Cerebellar cortex (tissue), 1 donor: ENCODE measurements around the gene SECTM1.
"Not testable (repeated sequence)": the region's sequence is repeated elsewhere in the genome, so short reads cannot be mapped to it uniquely, and the experiment has no call there.

Experiments used
- DNase-seq: peaks from one replicate; pipeline ENCODE4 v3.0.0-alpha.2; 2015; ENCODE audit warnings: low spot score

SECTM1 gene

DNA sequence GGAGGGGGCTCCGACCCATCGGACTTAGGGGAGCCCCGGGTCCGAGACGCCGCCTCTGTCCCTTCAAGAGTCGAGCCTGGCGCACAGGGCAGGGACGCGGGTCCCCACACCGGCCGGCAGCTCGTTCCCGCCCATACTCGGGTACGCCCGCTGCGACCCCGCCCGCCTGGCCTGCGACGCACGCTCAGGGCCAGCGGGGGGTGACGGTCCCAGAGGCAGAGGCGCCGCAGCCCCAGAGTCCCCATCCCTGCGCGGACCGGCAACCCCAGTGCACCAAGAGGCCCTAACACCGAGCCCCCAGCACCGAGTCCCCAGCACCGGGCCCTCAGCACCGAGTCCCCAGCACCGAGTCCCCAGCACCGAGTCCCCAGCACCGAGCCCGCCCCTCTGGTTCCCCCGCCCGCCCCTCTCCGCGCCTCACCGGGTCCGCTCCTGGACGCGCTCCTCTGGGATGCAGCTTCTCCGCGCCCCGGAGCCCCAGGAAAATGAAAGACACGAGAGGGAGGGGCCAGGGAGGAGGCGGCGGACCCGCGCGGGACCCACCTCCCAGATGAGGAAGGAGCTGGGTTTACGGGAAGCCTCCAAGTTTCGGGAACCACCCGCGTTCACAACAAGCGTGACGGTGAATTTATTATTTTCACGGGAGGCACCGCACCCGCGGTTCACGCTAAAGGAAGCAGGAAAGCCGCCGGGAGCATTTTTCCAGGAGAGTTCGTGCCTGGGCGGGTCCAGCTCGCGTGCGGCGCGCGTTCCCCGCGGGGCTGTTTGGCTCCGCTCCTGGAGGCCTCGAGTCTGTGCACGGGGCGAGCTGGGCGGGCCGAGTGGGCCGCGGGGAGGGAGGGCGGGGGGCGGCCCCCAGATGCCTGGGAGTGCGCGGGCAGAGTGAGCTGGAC lies at the start of gene SECTM1:
SECTM1 (minus strand) TSS at position 488 of the 893 bp plus-strand sequence. CDS start 6,526 bp downstream, outside the sequence.
- no peak for DNase-seq

DNA sequence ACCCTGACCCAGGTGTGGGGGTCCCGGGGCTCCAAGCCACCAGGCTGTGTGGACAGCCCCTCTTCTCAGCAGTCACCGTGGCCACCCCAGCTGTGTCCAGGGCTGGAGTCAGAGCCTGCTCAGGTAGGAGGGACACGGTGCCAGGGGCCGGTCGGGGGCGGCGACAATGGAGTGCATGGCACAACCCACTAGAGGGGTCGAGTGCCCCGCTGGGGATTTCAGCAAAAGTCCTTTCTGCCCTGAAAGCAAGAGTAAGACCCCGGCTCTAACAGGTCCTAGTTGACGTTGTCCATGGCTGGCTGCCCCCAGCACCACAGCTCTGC lies 49.3 kb upstream of the SECTM1 start:
- DNase-seq = no peak

DNA sequence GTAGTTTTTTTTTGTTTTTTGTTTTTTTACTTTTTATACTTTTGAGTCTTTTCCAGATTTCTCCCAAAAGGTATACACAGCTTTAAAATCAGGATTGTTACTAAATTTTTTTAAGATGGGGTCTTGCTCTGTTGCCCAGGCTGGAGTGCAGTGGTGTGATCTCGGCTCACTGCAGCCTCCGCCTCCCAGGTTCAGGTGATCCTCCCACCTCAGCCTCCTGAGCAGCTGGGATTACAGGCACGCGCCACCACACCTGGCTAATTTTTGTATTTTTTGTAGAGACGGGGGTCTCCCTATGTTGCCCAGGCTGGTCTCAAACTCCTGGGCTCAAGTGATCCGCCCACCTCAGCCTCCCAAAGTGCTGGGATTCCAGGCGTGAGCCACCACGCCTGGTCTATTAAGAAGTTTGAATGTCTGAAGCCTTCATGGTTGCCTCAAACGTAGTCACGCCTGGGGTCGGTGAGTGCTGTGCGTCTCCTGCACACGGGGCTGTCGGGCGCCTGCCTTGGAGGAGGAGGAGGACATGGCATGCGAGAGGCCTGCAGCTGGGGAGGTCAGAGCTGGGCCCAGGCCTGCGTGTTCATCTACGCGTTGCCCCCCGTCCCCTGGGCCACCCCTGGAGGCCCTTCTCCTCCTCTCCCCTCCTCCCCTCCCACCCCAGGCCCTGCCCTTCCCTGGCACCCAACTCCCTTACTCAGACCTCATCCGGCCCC lies 48.8 kb upstream of the SECTM1 start:
- not testable (repeated sequence) for DNase-seq

DNA sequence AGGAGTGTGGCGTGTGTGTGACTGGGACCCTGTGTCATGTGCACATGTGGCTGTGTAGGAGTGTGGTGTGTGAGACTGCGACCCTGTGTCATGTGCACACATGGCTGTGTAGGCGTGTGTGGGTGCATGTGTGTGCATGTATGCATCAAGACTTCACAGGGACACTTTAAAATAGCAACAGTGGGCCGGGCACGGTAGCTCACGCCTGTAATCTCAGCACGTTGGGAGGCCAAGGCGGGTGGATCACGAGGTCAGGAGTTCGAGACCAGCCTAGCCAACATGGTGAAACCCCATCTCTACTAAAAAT lies 48.1 kb upstream of the SECTM1 start:
- DNase-seq = not testable (repeated sequence)

DNA sequence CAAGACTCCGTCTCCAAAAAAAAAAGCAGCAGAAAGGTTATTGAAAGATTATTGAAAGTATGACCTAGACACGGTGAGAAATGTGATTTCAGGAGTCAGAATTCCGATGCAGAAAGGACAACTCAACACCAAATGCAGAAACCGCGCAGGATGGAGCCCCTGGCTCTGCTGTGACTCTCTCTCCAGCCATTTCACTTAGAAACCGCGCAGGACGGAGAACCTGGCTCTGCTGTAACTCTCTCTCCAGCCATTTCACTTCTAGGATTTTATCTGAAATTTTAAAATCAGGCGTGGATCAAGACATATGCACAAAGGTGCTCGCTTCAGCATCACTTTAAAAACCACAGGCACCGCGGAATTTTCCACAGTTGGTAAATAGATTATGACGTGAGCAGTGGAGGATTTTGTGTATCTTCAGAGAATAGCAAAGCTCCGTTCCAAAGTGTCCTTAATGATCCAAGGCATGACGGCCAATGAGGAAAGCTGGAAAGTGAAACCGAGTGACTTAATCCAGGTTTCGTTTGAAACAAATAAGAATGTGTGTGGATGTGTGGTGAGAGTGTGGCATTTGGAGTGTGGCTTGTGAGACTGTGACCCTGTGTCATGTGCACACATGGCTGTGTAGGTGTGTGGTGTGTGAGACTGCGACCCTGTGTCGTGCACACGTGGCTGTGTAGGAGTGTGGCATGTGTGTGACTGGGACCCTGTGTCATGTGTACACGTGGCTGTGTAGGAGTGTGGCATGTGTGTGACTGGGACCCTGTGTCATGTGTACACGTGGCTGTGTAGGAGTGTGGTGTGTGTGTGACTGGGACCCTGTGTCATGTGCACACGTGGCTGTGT lies 47.5 kb upstream of the SECTM1 start:
- DNase-seq = no peak

DNA sequence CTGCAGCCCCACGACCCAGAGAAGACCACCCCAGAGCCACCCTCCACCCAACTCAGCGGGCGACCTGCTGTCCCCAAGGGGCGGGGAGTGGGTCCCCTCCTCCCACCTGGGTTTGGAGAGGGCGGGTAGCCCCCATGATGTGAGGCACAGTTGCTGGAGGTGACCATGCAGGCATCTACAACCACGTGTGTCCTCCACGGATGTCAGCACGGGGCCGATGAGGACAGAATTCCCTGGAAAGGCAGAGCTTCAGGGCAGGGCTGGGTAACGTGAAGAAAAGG lies 45.1 kb upstream of the SECTM1 start:
- DNase-seq = no peak

DNA sequence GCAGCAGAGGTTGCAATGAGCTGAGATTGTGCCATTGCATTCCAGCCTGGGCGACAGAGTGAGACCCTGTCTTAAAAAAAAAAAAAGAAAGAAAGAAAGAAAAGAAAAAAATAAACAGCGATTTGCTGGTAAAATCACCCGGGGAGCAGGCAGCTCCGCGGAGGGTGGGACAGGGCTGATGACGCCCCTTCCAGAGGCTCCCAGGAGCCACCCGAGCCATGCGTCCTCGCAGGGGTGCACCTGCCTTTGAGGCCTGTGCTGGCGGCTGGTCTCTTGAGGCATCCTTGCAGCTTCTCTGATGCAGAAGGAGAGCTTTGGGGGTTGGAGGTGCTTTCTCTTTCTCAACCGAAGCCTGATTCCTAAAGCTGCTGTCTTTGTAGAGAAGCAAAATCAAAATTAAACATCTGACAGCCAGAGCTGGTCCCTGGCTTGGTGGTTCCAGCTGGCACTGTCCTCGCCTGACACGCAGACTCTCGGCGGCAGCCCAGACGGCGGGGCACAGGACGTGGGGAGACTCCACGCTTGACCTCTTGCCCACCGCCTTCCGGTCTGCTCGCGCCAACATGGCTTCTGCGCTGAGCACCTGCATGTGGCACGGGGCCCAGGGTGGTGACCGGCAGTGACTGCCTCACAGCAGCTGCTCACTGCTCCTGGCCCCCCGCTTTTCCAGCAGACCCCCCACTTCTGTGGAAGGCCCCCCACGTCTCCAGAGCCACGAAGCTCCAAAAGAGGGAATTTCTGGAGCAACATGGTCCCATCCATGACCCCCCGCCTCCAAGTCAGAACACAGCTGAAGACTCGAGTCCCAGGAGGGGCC lies 44.6 kb upstream of the SECTM1 start:
- no peak for DNase-seq

DNA sequence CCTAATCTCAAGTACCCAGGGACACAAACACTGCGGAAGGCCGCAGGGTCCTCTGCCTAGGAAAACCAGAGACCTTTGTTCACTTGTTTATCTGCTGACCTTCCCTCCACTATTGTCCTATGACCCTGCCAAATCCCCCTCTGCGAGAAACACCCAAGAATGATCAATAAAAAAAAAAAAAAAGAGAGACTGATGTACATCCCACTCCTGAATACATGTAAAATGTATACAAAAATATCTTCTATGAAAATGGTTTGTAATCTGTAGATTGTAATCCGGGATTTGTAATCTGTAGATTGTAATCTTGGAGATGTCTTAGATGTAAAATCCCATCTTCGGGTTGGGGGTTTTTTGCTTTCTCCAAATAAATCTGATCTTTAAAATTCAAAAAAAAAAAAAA lies 43.7 kb upstream of the SECTM1 start:
- DNase-seq = not testable (repeated sequence)

DNA sequence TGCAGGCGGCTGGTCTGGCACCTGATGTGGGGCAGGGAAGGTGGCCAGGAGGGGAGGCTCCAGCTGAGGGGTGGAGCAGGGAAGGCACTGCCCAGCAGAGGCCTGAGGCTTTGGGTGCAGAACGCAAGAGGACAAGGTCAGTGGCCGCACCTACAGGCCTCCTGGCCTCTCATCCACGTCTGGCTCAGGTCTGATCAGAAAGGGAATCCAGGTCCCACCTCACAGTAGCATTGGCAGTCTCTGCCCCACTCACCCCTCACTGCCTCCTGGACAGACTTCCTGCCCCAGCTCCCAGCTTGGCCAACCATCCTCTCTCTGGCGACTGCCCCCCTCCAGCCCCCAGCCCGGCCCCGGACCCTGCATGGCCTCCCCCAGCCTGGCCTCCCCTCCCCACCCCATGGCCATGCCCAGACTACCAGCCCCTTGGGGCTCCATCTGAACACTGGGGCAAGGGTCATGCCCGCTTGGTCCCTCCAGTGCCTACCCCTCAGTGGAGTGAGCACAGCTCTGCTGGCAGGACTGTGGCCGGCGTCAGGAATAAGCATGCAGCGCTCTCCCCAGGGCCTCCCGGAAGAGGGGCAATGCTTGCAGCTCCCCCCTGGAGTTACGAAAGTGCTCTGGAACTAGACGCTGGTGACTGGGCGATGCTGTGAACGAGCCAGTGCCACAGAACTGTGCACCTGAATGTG lies 42.6 kb upstream of the SECTM1 start:
- DNase-seq = no peak

DNA sequence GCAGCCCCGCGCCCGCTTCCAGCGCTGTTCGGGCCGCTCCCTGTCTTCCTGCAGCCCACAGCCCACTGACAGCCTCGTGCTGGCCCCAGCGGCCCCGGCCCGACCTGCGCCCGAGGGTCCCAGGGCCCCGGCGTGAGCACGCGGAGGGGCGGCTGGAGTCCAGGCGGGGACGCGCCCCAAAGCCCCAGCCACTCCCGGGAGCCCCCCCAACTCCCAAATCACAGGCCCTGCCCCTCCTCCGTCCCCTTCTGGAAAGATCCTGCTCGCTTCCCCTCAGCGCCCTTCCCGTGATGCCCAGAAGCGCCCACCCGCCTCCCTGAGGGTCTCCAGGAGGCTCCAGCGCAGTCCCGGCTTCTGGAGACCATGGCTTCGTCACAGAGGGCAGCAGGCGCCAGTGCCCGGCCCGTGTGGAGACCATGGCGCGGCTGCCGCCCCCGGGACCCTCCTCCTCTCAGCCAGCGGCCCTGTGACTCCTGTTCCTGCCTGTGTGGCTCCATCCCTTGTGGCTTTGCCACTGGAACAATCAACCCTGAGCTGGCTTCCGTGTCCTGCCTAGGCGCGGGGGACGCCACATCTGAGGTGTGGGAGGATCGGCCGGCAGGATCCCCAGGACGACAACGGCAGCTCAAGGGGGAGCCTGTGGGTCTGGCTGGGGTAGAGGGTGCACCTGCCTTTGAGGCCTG lies 41.9 kb upstream of the SECTM1 start:
- no peak for DNase-seq

DNA sequence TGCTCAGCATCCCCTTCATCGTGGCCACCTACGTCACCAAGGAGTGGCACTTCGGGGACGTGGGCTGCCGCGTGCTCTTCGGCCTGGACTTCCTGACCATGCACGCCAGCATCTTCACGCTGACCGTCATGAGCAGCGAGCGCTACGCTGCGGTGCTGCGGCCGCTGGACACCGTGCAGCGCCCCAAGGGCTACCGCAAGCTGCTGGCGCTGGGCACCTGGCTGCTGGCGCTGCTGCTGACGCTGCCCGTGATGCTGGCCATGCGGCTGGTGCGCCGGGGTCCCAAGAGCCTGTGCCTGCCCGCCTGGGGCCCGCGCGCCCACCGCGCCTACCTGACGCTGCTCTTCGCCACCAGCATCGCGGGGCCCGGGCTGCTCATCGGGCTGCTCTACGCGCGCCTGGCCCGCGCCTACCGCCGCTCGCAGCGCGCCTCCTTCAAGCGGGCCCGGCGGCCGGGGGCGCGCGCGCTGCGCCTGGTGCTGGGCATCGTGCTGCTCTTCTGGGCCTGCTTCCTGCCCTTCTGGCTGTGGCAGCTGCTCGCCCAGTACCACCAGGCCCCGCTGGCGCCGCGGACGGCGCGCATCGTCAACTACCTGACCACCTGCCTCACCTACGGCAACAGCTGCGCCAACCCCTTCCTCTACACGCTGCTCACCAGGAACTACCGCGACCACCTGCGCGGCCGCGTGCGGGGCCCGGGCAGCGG lies 41.2 kb upstream of the SECTM1 start:
- no peak for DNase-seq

DNA sequence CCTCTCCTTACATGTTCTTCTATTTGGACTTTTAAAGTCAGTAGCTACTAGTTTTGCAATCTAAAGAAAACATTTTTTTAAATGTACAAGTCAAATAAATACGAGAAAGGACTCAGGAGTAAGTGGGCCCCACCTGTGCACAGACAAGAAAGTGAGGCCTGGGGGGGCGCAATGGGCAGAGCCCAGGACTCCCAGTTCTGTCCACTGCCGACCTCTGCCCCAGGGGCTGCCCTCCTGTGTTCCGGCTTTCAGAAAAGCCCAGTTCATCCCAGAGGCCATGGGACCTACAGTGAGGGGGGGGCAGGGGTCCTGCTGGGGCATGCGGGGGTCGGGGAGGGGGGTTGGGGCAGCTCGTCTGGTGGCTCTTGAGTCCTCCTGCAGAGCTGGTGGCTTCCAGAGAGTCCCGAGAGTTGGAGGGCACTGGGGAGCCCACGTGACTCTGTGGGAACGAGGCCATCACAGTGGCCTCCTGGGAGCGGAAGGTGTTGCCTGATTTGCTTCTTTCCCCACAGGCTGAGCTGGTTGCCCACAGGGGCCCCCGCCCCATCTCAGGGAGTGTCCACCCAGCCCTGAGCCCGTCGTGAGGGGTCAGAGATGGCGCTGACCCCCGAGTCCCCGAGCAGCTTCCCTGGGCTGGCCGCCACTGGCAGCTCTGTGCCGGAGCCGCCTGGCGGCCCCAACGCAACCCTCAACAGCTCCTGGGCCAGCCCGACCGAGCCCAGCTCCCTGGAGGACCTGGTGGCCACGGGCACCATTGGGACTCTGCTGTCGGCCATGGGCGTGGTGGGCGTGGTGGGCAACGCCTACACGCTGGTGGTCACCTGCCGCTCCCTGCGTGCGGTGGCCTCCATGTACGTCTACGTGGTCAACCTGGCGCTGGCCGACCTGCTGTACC lies 40.4 kb upstream of the SECTM1 start:
- no peak for DNase-seq

DNA sequence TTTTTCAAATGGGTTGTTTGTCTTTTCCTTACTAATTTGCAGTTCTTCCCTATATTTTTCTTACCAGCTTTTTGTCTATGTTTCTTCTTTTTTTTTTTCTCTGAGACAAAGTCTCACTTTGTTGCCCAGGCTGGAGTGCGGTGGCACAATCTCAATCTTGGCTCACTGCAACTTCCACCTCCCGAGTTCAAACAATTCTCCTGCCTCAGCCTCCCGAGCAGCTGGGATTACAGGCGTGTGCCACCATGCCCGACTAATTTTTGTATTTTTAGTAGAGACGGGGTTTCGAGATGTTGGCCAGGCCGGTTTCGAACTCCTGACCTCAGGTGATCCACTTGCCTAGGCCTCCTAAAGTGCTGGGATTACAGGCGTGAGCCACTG lies 39.5 kb upstream of the SECTM1 start:
- DNase-seq = not testable (repeated sequence)

DNA sequence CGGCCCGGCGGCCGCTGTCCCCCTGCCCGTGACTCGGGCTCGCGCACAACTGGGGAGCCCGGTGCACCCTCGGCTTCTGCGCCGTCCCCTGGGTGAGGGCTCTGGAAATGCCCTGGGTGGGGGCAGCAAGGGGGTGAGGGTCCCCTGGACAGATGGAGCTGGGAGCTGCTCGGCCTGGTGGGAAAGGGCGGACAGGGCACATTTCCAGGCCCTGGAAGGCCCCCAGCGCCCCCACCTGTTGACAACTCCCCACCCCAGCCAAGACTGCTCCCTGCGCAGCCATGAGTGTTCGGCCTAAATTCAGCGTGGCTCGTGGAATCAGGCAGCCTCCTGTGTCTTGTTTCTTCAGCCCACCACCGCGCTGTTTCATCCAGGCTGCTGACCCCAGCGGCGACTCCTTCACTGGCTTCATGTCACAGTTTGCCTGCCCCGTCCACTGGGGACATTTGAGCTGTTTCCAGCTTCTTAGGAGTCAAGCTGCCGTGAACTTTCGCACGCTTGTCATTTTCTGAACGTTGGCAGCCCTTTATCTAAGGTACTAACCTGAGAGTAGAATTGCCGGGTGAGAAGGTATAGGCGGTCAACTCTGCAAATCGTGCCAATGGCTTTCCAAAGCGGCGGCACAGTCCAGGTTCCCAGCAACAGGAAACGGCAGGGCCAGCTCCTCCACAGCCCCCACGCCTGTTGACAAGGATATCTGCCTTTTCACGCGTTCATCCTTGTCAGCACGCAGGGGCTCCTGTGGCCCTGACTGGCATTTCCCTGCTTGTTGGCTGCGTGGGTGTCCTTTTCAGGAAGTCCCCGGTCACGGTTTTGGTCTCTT lies 38.9 kb upstream of the SECTM1 start:
- no peak for DNase-seq

DNA sequence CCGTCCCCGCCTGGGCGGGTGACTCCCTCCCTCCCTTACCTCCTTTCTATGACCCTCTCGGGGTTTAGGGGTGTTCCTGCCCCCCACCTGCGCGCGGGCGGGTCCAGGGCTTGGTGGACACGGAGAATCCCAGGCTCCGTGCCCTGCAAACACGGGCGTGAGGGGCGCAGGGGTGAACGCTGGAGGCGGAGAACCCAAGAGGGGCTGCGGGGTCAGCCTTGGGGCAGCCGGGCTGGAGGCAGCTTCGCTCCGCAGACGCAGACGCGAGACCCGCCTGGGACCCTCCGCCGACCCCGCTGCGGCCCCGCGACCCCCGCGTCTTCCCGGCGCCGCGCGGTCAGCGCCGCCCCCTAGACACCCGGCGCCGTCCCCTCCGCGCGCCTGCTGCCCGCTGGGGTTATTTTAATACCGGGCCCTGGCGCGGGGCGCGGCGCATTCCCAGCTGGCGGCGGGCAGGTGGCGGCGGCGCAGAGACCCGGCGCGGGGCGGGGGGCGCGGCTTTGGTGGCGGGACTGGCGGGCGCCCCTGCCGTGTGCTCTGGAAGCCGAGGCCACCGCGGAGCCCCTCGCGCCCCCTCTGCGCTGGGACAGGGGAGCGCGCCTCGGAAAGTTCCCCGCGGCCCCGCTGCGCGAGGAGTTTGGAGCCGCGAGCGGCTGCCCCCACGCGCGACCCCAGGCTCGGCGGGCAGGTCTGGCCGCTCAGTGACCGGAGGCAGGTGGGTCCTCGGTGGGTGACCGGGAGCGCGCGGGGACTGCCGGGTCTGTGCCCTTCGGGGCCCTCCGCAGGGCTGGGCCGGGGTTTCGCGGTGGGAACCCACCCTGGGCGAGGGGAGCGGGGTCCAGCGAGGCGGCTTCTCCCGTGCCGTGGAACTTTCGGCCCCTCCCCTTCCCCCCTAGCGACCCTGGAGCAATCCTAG lies 38.0 kb upstream of the SECTM1 start, which contains the start of gene UTS2R:
UTS2R (plus strand) TSS at position 433 of the 916 bp plus-strand sequence. CDS start 2,560 bp downstream, outside the sequence.
- no peak for DNase-seq

DNA sequence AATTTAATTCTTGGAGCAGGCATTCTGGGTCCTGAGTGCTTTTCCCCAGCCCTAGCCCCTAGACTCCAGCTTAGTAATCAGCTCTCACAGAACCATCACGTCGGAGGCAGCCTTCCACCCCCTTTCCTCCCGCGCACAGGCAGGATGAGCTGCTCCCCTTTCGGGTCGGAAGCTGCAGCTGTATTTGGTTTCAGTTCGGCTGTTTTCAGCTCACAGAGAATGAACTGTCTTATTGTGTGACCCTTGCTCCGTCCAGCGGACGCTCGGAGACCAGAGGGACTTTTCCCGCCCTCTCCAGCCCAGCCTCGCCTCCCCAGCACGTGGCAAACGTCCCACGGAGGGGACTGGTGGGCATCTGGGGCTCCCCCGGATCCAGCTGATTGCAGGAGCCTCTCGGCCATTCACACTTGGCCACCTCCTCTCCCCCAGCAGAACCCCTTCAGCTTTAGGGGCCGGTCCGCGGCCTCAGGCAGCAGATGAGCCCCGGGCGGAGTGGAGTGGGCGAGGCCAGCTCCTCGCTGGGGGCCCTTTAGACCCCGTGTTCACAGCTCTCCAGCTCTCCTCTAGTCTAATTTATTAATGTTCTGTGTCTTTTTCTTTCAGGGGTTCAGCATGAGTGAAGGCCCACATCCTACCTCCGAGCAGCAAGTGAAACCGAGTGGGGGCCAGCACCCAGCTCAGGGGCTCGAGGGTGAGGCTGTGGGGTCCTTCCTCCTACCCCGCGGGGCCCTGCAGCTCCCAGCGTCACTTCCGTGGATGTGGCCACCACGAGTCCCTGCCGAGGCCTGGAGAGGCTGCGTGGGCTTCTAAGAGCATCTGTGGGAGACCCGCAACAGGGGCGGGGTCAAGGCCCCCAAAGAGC lies 37.1 kb upstream of the SECTM1 start:
- DNase-seq = no peak
